HG03196 (cell line): Measurements from ENCODE around the gene HCAR3.
"Not testable (repeated sequence)": the region's sequence is repeated elsewhere in the genome, so short reads cannot be mapped to it uniquely, and the experiment has no call there.

Experiments
- ATAC-seq: cut with Tn5 transposase; IDR thresholded peaks from one replicate; pipeline ENCODE4 v1.9.1; 2021; ENCODE audit not compliant: unreplicated experiment

HCAR3 gene

GRCh38 chr12:122716658-122717057 lies at the start of gene HCAR3:
Gene HCAR3, minus strand, starts transcription at chr12:122716811. Its CDS starts 74 bp downstream, at chr12:122716737.
- ATAC-seq = not testable (repeated sequence)

- no peak for ATAC-seq
These were observed 41.0 kb upstream of the HCAR3 start for GRCh38 chr12:122757568-122757967.

DNA sequence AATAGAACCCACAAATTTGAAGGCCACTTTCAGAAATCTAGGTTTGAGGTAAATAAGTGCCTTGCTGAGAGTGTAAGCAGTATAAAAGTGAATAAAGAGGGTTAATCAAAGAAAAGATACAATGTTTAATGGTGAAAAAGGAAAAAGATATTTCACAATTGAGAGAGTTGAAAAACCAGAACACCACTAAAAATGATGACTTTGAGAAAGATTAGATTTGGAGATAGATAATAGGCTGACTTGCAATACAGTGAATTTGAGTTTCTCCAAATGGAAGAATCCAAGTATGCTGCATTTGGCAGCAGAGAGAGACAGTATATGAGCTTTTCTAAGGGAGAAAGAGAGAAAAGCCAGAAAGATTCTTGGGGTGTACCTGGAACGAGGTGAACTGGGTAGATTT lies 38.2 kb upstream of the HCAR3 start:
- ATAC-seq = no peak

- no peak for ATAC-seq
These were observed 36.7 kb upstream of the HCAR3 start for GRCh38 chr12:122753319-122753650.

DNA sequence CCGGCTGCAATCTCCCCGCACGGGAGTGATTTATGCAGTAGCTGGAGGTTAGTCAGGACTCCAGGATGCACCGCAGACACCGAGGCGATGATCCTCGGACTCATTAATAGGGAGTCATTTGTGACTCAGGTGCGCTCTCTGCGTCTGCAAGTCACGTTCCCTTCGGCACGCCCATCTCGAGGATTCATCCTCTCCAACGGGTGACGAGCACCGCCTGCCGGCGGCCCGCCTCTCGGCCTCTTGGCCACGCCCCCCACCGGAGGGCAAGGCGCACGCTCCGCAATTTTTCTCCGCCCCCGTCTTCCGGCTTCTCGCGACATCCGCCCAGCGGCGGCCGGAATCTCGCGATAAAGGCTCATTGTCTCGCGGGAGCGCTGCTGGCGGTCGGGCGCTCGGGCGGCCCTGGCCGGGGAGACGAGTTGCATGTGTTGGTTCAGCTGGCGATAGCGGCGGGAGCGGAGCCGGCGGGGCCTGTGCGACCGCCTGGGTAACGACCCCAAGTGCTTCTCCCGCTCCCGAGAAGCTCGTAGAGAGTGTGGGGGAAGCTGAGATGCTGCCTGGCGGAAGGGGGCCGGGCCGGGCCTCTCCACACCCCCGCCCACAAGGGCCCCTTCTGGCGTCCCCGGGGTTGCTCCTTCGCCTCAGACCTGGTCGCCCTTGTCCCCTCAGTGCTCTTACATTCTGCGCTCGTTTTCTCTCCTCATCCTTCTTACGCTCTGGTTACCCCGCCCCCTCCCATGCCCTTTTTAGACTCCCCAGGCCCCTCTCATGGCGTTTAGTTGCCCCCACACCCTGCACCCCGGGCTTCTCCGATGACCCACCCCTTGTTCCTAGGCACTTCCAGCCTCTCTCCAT lies 36.1 kb upstream of the HCAR3 start, which contains the start of gene DENR:
DENR (plus strand) TSS at position 361 of the 855 bp plus-strand sequence. CDS start 878 bp downstream, outside the sequence.
- ATAC-seq = peak; percentile 95

DNA sequence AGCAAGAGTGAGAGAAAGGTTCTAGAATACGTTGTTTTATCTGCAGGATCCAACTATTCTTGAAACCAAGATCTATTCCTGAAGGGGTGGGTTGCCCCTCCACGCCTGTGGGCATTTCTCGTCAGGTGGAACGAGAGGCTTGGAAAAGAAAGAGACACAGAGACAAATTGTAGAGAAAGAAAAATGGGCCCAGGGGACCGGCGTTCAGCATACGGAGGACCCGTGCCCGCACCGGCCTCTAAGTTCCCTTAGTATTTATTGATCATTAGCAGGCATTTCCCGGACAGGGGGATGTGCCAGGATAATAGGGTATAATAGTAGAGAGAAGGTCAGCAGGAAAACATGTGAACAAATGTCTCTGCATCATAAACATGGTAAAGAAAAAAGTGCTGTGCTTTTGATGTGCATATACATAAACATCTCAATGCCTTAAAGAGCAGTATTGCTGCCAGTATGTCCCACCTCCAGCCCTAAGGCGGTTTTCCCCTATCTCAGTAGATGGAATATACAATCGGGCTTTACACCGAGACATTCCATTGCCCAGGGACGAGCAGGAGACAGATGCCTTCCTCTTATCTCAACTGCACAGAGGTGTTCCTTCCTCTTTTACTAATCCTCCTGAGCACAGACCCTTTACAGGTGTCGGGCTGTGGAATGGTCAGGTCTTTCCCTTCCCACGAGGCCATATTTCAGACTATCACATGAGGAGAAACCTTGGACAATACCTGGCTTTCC lies 34.3 kb upstream of the HCAR3 start:
- not testable (repeated sequence) for ATAC-seq

DNA sequence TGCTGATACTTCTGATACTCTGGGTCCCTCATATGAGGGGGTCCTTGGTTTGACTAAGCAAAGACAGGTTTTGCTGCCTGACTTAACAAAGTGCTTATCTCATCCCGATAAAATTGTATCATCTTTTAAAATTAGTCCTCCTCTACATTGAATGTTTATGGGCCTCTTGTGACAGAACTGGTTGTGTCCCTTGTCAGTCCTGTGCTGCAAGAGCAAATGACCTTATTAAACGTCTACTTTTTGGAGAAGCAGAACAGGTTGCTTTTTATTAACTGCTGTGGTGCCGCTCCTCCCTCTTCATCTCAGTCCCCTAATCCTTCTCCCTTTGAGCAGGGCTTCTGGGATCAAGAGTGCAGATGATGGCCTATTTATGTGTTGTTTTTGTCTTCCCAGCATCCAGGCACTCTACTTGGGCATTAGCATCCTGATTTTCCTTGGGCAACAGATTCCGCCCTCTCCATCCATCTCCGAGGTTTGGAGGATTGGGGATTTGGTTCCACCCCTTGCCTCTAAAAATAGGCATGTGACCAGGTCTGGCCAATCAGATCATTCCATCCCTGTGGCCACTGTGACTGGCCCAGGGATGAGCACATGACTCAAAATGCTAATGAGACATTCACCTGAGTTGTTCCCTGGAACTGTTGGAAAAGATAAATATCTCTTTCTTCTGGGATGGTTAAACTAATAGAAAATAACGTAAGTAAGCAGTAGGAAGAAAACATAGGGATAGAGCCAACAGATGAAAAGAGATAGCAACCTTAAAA lies 33.1 kb upstream of the HCAR3 start:
- no peak for ATAC-seq

GRCh38 chr12:122747224-122748135 lies 30.9 kb upstream of the HCAR3 start:
- ATAC-seq = no peak

GRCh38 chr12:122743895-122744525 lies 27.4 kb upstream of the HCAR3 start:
- ATAC-seq = no peak

GRCh38 chr12:122740351-122740750 lies 23.7 kb upstream of the HCAR3 start:
- no peak for ATAC-seq

DNA sequence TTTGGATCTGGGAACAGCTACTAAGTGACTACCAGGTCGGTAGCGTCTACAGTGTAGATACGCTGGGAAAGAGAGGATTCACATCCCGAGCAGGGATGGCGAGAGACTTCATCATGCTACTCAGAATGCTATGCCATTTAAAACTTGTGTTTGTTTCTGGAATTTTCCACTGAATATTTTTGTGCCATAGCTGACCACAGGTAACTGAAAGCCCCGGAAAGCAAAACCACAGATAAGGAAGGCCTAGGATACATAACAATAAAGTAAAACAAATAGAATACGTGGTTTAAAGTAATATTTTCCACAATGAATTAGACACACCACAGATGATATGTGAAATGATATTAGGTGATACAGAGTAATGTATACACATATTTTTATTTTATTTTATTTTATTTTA lies 22.0 kb upstream of the HCAR3 start:
- ATAC-seq = no peak

DNA sequence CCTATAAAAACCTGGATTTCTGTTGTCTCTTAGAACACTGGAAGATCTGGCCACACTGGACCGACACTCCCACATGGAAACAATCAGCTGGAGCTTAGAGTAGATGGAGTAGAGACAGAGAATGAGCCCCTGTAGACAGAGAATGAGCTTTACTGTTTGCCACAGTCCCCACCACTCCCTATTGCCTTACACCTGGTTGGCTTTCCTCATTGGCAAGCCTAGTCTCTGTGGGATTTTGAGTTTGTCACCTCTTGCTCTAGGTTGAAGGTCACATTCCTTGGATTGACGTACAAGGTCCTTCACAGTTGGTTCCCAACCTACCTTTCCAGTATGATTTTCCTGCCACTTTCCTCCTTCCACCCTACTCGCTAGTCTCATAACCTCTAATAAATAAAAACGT lies 16.0 kb upstream of the HCAR3 start:
- ATAC-seq = no peak

- no peak for ATAC-seq
These were observed 15.6 kb upstream of the HCAR3 start for GRCh38 chr12:122732170-122732569.

GRCh38 chr12:122730215-122731014 lies 13.8 kb upstream of the HCAR3 start, which contains the start of gene HCAR1:
Gene HCAR1, minus strand, starts transcription at chr12:122730844. Its CDS starts 505 bp downstream, at chr12:122730339.
- ATAC-seq = no peak

DNA sequence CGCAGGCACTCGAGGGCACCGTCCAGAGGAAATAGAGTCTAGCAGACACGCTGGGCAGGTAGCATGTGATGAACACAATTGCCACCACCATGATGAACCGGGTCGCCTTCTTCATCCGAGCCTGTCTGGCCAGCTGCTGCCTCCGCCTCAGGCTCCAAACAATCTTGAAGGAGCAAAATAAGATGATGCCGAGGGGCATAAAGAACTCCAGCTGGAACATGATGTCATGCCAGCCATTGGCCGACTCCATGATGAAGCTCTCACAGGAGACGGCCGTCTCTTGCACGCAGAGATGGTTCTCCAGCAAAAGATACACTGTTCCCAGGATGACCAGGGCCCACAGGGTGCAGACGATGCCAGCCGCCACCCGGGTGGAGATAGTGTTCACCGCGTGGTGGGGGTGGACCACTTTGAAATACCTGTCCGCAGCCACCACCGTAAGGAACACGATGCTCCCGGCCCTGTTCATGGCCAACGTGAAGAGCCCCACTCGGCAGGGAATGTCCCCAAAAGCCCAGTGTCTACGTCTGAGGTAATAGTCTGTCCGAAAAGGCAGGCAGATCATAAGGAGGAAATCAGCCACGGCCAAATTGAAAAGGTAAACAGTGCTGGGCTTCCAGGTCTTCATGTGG lies 13.1 kb upstream of the HCAR3 start:
- no peak for ATAC-seq

GRCh38 chr12:122726080-122726558 lies 9.5 kb upstream of the HCAR3 start:
- no peak for ATAC-seq

GRCh38 chr12:122725452-122726079 lies 9.0 kb upstream of the HCAR3 start:
- no peak for ATAC-seq
